Stimulated activated CD8-positive, alpha-beta memory T cell treated with anti-CD3 and anti-CD28 coated beads, Interleukin-7, amount 100 ng/mL, for 24 hours (primary cell): Measurements from ENCODE around the gene OPTN.
"Not testable (repeated sequence)": the region's sequence is repeated elsewhere in the genome, so short reads cannot be mapped to it uniquely, and the experiment has no call there.

Experiments used
- DNase-seq: peaks from one replicate; pipeline ENCODE4 v3.0.0-alpha.2; 2020; ENCODE audit warnings: low read depth

OPTN gene

DNA sequence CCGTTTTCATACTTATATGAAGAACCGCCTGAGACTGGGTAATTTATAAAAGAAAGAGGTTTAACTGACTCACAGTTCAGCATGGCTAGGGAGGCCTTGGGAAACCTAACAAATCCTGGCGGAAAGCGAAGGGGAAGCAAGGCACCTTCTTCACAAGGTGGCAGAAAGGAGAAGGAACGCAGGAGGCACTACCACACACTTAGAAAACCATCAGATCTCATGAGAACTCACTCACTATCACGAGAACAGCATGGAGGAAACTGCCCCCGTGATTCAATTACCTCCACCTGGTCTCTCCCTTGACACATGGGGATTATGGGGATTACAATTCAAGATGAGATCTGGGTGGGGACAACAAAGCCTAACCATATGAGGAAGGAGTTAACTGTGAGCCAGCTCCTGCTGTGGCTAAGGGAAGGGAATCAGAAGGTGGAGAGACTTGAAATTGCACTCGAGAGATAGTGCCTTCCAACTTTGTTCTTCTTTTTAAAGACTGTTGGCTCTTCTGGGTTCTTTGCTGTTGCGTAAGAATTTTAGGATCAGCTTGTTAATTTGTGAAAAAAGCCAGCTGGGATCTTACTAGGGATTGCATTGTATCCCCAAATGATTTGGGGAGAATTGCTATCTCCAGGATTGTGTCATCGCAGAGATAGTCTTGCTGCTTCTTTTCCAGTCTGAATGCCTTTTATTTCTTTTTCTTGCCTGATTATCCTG lies 21.0 kb downstream of the OPTN start:
- DNase-seq: no peak

GRCh38 chr10:13121500-13121854 lies 21.5 kb downstream of the OPTN start:
- DNase-seq: no peak

DNA sequence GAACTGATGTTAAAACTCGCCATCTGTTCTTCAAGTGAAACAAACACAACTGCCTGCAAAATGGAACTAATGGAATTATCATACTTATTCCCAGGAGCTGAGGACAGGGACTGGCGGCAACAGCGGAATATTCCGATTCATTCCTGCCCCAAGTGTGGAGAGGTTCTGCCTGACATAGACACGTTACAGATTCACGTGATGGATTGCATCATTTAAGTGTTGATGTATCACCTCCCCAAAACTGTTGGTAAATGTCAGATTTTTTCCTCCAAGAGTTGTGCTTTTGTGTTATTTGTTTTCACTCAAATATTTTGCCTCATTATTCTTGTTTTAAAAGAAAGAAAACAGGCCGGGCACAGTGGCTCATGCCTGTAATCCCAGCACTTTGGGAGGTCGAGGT lies 36.7 kb downstream of the OPTN start:
- no peak for DNase-seq

DNA sequence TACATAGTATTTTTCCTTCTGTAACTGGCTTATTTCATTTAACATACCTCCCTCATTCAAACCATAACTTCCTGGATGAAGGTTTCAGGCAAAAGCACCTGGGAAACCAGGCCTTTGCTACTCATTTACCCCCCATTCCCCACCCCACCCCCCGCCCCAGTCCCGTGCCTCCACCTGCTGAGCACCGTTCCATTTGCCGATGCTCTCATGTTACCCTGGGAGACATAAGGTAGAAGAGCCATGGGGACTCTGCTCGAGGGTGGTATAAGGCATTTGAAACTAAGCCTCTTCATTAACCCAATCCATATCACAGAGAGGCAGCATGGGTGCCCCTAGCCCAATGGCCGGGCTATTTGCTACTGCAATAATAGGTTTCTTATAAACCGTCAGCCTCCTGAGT lies 39.2 kb downstream of the OPTN start:
- DNase-seq: no peak

DNA sequence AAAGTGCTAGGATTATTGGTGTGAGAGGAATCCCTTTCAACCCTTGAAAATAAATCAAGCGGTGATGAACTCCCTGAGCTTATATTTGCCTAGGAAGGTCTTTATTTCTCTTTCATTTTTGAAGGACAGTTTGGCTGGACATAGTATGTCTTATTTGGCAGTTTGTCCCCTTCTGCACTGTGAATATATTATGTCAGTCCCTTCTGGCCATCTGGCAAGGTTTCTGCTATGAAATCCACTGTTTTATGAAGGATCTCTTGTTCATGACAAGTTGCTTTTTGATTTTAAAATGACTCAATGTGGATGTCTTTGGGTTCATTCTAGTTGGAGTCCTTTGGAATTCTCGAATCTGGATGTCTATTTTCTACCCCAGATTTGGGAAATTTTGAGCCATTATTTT lies 39.7 kb downstream of the OPTN start:
- no peak for DNase-seq

DNA sequence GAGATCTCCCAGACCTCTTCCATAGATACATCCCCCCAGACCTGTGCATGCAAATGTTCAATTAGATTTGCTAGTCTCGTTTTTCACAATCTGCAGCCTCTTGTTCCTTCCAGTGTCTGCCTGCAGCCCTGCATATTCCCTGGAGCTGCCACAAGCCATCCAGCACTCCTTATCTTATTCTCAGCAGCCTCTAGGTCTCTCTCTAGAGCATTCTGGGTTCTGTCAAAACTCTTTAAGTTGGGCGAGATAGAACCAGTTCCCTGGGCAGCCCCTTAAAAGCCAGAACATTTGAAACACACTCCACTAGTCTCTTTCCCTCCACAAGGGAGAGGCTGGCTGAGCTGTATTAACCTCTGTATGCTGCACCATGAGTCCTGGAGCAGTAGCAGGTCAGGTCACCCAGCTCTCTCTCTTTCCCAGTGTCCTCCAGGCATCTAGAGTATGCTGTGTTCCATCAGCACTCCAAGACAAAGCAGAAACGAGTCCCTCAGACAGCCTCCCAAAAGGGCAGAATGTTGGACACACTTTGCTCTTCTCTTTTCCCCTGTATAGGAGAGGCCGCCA lies 40.7 kb downstream of the OPTN start:
- DNase-seq: no peak

- DNase-seq: no peak
These were observed 43.8 kb downstream of the OPTN start for GRCh38 chr10:13143766-13144165.

- DNase-seq: no peak
These were observed 44.9 kb downstream of the OPTN start for GRCh38 chr10:13144814-13145213.

DNA sequence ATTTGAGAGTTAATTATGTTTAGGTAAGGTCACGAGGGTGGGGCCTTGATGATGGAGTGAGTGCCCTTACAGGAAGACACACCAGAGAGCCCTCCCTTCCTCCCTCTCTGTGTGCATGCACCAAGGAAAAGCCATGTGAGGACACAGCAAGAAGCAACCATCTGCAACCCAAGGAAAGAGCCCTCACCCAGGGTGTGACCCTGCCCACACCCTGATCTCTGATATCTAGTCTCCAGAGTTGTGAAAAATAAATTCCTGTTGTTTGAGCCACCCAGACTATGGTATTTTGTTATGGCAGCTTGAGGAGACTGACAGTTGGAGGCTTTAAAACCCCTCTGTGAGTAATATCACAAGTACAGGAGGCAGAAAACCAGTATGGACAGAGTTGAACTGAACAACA lies 46.4 kb downstream of the OPTN start:
- no peak for DNase-seq

- no peak for DNase-seq
These were observed 47.2 kb downstream of the OPTN start for GRCh38 chr10:13147161-13147560.

DNA sequence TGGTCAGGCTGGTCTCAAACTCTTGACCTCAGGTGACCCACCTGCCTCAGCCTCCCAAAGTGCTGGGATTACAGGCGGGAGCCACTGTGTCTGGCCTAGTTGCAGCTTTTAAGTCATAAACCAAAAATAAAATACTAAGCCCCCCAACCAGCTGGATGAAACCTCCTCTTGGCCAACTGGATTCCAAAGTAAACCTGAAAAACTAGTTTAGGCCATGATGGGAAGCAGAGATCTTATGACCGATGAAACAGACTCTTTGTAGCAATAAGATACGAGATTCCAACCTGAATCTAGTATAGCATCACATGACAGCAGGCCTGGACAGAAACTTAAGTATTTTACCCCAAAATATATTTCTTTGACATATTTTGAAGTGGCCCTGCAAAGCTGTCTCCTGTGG lies 52.3 kb downstream of the OPTN start:
- no peak for DNase-seq

DNA sequence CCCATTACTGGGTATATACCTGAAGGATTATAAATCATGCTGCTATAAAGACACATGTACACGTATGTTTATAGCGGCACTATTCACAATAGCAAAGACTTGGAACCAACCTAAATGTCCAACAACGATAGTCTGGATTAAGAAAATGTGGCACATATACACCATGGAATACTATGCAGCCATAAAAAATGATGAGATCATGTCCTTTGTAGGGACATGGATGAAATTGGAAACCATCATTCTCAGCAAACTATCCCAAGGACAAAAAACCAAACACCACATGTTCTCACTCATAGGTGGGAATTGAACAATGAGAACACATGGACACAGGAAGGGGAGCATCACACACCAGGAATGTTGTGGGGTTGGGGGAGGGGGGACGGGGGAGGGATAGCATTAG lies 55.9 kb downstream of the OPTN start:
- not testable (repeated sequence) for DNase-seq

GRCh38 chr10:13158401-13158800 lies 58.4 kb downstream of the OPTN start:
- DNase-seq: no peak

DNA sequence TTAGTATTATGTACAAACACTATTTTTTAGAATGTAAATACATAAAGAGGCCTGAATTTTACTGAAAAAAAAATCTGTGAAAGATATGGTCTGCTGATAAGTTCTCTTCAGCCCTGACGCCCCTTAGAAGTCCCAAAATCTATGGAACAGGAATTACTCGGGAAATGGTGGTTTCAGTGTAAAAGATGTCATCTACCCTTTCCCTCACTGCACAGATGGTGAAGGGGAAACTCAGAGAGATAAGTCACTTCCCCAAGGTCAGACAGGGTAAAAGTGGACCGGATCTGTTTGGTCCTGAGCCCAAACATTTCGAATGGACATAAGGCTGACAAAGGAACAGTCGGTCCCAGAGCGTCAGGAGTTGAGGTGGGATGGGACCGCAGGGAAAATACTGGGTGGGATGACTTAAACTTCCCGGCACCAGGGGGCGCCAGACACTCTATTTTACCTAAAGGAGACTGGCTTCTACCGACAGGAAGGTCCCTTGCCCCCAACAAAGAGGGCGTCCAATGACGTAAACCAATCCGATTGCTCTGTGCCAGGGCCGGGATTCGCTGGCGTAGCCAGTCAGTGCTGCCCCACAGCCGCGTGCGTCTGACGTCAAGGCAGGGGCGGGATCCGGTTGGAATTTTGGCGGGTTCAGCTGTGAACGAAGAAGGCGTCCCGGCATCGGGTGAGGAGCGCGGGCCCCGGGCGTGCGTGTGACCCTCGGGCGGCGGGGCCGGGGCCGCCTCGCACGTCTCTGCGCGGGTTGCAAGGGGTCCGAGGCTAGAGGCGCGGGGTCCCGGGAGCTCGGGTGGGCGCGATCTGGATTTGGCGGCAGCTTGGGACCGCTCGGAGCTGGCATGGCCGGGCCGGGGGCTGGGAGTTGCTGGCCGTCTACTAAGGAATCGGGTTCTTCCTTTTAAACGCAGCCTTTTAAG lies 61.2 kb downstream of the OPTN start, which contains the start of gene MCM10:
MCM10 (plus strand) TSS at position 625 of the 923 bp plus-strand sequence. CDS start 2,645 bp downstream, outside the sequence.
- DNase-seq: peak; percentile 97

DNA sequence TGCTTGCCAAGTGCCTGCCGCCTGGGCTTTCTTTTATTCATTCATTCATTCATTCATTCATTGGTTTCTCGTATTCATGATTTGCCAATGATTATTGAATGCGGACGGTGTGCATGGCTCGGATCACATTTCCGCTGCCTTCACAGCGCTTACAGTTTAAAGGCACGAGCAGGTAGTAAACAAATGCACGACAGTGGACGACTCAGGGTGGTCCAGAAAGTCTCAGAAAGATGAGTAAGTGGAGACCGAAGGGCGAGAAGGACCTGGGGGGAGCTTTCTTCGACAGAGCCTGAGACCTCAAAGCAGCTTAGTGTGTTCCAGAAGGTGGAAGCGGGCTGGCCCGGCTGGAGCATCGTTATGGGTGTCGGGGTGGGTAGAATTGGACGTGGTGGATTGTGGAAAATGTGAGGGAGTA lies 61.9 kb downstream of the OPTN start:
- no peak for DNase-seq

DNA sequence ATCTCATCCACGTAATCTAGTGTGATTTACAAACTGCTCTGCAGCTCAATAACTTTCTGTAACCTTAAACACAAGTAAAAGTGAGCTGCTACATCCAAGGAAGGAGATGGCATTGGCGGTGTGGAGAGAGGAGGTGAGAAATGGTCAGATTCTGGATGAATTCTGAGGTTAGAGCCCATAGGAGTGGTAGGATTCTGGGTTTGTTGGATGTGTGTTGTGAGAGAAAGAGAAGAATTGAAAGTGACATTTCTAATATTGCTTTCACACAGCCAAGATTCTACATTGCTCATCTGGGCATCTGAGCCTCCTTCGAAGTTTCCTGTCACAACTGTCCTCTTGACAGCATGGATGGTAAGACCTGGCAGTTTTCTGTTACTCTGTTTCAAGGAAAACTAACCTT lies 63.9 kb downstream of the OPTN start:
- DNase-seq: no peak

DNA sequence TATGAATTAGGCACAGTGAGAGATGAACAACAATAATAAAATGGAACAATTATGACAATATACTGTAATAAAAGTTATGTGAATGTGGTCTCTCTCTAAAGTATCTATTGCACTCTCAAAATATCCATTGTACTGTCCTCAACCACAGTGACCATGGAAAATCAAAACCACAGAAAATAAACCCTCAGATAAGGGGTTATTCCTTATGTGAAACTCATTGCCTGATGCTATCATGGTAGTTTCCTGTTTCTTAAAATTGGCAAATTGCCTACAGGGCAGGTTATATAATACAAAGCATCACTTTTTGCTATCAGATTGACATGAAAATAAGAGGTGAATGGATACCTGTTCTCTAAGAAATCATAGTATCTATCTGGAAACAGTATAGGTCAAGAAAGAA lies 65.2 kb downstream of the OPTN start:
- no peak for DNase-seq

GRCh38 chr10:13167568-13167967 lies 67.6 kb downstream of the OPTN start:
- DNase-seq: no peak

- DNase-seq: no peak
These were observed 68.8 kb downstream of the OPTN start for GRCh38 chr10:13168781-13169180.

GRCh38 chr10:13173616-13174015 lies 73.7 kb downstream of the OPTN start:
- no peak for DNase-seq

- DNase-seq: no peak
These were observed 80.8 kb downstream of the OPTN start for GRCh38 chr10:13180788-13181187.

GRCh38 chr10:13182424-13182823 lies 82.5 kb downstream of the OPTN start:
- DNase-seq: no peak

DNA sequence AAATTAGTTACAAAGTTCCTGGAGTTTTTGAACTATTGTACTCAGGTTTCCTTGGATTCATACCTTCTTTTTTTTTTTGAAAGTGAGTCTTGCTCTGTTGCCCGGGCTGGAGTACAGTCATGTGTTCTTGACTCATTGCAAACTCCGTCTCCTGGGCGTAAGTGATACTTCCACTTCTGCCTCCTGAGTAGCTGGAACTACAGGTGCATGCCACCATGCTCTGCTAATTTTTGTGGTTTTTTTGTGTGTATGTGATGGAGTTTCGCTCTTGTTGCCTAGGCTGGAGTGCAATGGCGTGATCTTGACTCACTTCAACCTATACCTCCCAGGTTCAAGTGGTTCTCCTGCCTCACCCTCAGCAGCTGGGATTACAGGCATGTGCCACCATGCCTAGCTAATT lies 83.7 kb downstream of the OPTN start:
- DNase-seq: no peak
